ENCODE results near the gene LGALS9. TPM values are rescaled to one million over a fixed set of nuclear protein-coding genes. Genes with fewer than 3 reads are reported as not detected.

The LGALS9 gene
- total RNA-seq, 1 donor from 2014 or later: 34.3 TPM

GRCh38 chr17:27588354-27588753 lies 42.6 kb upstream of the LGALS9 start:
- no peaks in the 10 kb centered on the region for H3K27me3 ChIP-seq
- H3K9me3 ChIP-seq: no peaks in the 10 kb centered on the region
- no peak overlapping the region for H3K4me3 ChIP-seq
- peaks cover 3 to 4% of the 10 kb centered on the region in 2 donors for H3K4me1 ChIP-seq
- peaks cover 0 to 30% of the 10 kb centered on the region in 2 donors for H3K36me3 ChIP-seq
- no peak overlapping the region for H3K27ac ChIP-seq
- intact Hi-C loops (cut with DNase I): no loop called here
- TF ChIP-seq, protein P1, sequence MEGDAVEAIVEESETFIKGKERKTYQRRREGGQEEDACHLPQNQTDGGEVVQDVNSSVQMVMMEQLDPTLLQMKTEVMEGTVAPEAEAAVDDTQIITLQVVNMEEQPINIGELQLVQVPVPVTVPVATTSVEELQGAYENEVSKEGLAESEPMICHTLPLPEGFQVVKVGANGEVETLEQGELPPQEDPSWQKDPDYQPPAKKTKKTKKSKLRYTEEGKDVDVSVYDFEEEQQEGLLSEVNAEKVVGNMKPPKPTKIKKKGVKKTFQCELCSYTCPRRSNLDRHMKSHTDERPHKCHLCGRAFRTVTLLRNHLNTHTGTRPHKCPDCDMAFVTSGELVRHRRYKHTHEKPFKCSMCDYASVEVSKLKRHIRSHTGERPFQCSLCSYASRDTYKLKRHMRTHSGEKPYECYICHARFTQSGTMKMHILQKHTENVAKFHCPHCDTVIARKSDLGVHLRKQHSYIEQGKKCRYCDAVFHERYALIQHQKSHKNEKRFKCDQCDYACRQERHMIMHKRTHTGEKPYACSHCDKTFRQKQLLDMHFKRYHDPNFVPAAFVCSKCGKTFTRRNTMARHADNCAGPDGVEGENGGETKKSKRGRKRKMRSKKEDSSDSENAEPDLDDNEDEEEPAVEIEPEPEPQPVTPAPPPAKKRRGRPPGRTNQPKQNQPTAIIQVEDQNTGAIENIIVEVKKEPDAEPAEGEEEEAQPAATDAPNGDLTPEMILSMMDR (IDR thresholded peaks at IDR 0.05): no peak
- no peak for DNase-seq (ENCODE audit: low spot score in 2 of 2)

GRCh38 chr17:27590864-27591263 lies 40.1 kb upstream of the LGALS9 start:
- TF ChIP-seq, protein P1 (IDR thresholded peaks at IDR 0.05): no peak
- DNase-seq (ENCODE audit: low spot score in 2 of 2): no peak
- Histone ChIP-seq H3K36me3 (peaks cover 0 to 28% of the 10 kb centered on the region in 2 donors), H3K9me3 (no peaks in the 10 kb centered on the region), H3K27ac (no peak overlapping the region), H3K4me1 (peaks cover 1 to 2% of the 10 kb centered on the region in 2 donors), H3K4me3 (no peak overlapping the region), H3K27me3 (no peaks in the 10 kb centered on the region)
- intact Hi-C loops (cut with DNase I): no loop called here

DNA sequence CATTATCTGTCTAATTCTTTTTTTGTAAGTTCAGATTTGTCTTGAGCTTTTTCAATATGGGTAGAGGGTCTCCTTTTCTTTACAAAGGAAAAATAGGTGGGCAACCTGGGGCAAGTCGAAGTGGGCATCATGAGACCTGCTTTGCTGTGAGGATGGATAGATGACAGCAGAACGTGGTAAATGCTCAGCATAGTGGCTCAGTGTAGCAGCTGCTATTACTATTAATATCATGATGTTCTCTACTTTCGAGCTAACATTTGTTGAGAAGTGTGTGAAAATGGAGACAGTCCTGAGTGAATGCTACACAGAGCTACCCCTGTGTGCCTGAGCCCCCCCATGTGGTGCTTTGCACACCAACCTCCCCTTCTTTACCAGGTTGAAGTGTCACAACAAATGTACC lies 39.0 kb upstream of the LGALS9 start:
- H3K9me3 ChIP-seq: no peaks in the 10 kb centered on the region
- no peak overlapping the region for H3K27ac ChIP-seq
- intact Hi-C loops (cut with DNase I): no loop called here
- no peak overlapping the region for H3K4me3 ChIP-seq
- no peaks in the 10 kb centered on the region for H3K4me1 ChIP-seq
- no peaks in the 10 kb centered on the region for H3K27me3 ChIP-seq
- TF ChIP-seq, protein P1 (IDR thresholded peaks at IDR 0.05): no peak
- H3K36me3 ChIP-seq: peaks cover 0 to 28% of the 10 kb centered on the region in 2 donors
- DNase-seq (ENCODE audit: low spot score in 2 of 2): no peak

DNA sequence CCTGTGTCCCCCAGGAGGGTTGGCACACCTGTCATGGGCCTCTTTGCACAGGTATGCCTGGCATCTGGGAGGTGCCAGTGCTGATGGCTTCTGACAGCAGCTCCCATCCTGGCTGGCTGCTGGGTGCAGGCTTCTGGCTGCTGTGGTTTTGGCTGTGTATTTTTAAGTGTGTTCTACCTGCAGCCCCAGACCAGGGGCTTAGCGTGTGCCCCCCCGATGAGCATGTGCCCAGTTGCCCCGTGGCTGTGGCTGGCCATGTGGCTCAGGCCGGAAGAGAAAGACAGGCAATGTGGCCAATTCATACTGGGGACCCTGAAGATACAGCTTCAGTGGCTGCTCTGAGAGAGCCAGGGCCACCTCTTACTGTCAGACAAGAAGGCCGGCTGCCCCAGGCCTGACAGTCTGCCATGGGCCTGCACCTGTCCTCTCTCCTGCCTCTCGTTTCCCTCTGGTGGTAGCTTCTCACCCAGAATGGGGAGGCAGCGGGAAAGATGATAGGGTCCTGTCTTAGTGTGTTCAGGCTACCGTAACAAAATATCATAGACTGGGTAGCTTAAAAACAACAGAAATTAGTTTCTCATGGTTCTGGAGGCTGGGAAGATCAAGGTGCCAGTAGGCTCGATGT lies 37.6 kb upstream of the LGALS9 start:
- DNase-seq (ENCODE audit: low spot score in 2 of 2): no peak
- no peaks in the 10 kb centered on the region for H3K4me1 ChIP-seq
- intact Hi-C loops (cut with DNase I): no loop called here
- no peaks in the 10 kb centered on the region for H3K9me3 ChIP-seq
- H3K27me3 ChIP-seq: no peaks in the 10 kb centered on the region
- H3K36me3 ChIP-seq: peaks cover 0 to 30% of the 10 kb centered on the region in 2 donors
- H3K4me3 ChIP-seq: no peak overlapping the region
- H3K27ac ChIP-seq: no peak overlapping the region
- TF ChIP-seq, protein P1 (IDR thresholded peaks at IDR 0.05): no peak

- Histone ChIP-seq H3K4me1 (no peaks in the 10 kb centered on the region), H3K27me3 (no peaks in the 10 kb centered on the region), H3K4me3 (no peak overlapping the region), H3K27ac (no peak overlapping the region), H3K9me3 (no peaks in the 10 kb centered on the region), H3K36me3 (peaks cover 0 to 30% of the 10 kb centered on the region in 2 donors)
- no peak for DNase-seq (ENCODE audit: low spot score in 2 of 2)
- TF ChIP-seq, protein P1 (IDR thresholded peaks at IDR 0.05): no peak
- intact Hi-C loops (cut with DNase I): no loop called here
Observed at GRCh38 chr17:27593857-27594255, 37.1 kb upstream of the LGALS9 start.

Data from ascending aorta (tissue), 2 donors.